ENCODE measurements around the gene AGER. TPM values are rescaled to one million over a fixed set of nuclear protein-coding genes. Genes with fewer than 3 reads are reported as not detected.

The AGER gene
- total RNA-seq, 2 experiments from 2014 or later: 15.6 to 17.0 TPM

Small RNA genes within 50 kb of the gene (microRNA-seq; reads per million reads assigned to microRNA genes)
- gene MIR6721 (ENCODE audit: borderline microRNAs expressed, borderline replicate concordance) (3.8 reads per million), gene MIR6833 (ENCODE audit: borderline microRNAs expressed, borderline replicate concordance) (not detected)

Other genes starting within 250 kb of the AGER start
- gene CFB, start 238.2 kb downstream of the AGER start, total RNA-seq: 1 to 10 TPM in 1 of 2 experiments, under 1 TPM in 1; 0.74 to 1.7 TPM
- gene NELFE, start 225.3 kb downstream of the AGER start, total RNA-seq: 10 to 100 TPM; 83.2 to 87.4 TPM
- 100 to 1,000 TPM in 1 of 2 experiments, 10 to 100 TPM in 1; 93.6 to 101 TPM for gene SKIC2, start 225.1 kb downstream of the AGER start, total RNA-seq
- 10 to 100 TPM; 12.5 to 13.0 TPM for gene DXO, start 212.1 kb downstream of the AGER start, total RNA-seq
- gene C4A, start 202.2 kb downstream of the AGER start, total RNA-seq: 1 to 10 TPM; 3.2 to 3.5 TPM
- 1 to 10 TPM; 2.7 to 3.3 TPM for gene C4B, start 169.5 kb downstream of the AGER start, total RNA-seq
- gene CYP21A2, start 145.8 kb downstream of the AGER start, total RNA-seq: under 1 TPM in 1 of 2 experiments, not detected in 1; 0.19 TPM
- 1 to 10 TPM; 2.9 to 4.8 TPM for gene TNXB, start 74.9 kb downstream of the AGER start, total RNA-seq
- gene ATF6B, start 56.0 kb downstream of the AGER start, total RNA-seq: 10 to 100 TPM; 68.2 to 69.4 TPM
- 1 to 10 TPM; 6.0 to 6.2 TPM for gene FKBPL, start 54.0 kb downstream of the AGER start, total RNA-seq
- gene PRRT1, start 32.3 kb downstream of the AGER start, total RNA-seq: 1 to 10 TPM; 1.1 TPM
- 10 to 100 TPM; 13.2 to 14.8 TPM for gene PPT2, start 30.1 kb downstream of the AGER start, total RNA-seq
- gene EGFL8, start 19.7 kb downstream of the AGER start, total RNA-seq: 1 to 10 TPM; 6.1 to 9.5 TPM
- 10 to 100 TPM; 25.8 to 26.5 TPM for gene AGPAT1, start 8.2 kb downstream of the AGER start, total RNA-seq
- gene RNF5, start 5.8 kb downstream of the AGER start, total RNA-seq: 10 to 100 TPM; 39.5 to 39.9 TPM
- gene PBX2, start 5.9 kb upstream of the AGER start, total RNA-seq: 10 to 100 TPM; 46.5 to 47.7 TPM
- gene GPSM3, start 8.4 kb upstream of the AGER start, total RNA-seq: 10 to 100 TPM; 71.8 to 72.1 TPM
- under 1 TPM in 1 of 2 experiments, not detected in 1; 0.50 TPM for gene NOTCH4, start 39.8 kb upstream of the AGER start, total RNA-seq
- not detected for gene TSBP1, start 187.7 kb upstream of the AGER start, total RNA-seq
- not detected for gene BTNL2, start 222.9 kb upstream of the AGER start, total RNA-seq

Measured in activated naive CD4-positive, alpha-beta T cell treated with anti-CD3 and anti-CD28 coated beads for 36 hours (primary cell).